DMS79 treated with DMSO at 0.1 percent for 48 hours (cell line): Measurements from ENCODE around the gene DDX43.
A peak's percentile ranks its signal among the peaks of the same experiment; 100 is the strongest.
"Not testable (repeated sequence)": the region's sequence is repeated elsewhere in the genome, so short reads cannot be mapped to it uniquely, and the experiment has no call there.

ENCODE experiments used
- DNase-seq: peaks from one replicate; lab custom pipeline; 2025; lab: John Stamatoyannopoulos, UW

DDX43 gene

DNA sequence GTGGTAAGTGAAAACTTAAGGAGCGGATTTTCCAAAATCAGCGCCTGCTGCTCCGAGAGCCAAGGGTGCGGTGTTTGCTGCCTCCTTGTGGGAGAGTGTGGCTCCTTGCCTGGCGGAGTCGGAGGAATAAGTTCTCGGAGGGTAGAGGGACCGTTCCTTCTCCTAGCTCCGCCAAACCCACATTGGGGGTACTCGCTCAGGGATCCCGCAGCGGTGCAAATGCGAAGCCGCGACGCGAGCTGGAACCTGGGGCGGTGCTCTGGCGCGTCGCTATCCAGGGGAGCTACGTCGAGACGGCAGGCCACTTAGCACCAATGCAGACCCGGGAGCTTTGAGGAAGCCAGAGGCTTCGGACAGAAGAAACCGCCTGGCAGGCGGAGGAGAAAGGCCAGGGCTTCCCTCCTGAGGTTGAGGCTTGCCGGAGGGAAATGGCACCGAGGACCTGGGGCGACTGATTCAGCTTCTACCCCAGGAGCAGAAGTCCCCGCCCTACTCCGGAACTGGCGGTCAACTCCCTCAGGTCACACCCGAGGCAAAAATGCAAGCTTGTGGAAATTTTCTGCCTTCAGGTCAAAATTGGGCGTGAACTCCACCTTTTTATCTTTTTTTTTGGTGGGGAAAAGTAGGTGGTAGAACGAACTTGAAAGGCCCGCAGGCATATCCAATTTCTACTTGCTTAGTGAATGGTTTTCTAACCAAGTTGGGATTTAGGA lies 5.7 kb upstream of the DDX43 start:
- DNase-seq = peak; percentile 63

DNA sequence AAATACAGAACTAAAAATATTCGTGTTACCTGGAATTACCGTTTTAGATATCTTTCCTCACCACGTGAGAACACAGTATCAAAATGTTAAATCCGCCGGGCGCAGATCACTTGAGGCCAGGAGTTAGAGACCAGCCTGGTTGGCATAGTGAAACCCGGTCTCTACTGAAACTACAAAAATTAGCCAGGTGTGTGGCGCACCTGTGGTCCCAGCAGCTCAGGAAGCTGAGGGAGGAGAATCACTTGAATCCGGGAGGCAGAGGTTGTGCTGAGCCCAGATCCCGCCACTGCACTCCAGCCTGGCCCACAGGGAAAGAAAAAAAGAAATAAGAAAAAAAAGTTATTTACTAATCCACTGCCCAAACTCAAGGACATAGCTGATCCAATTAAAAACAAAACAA lies 4.8 kb upstream of the DDX43 start:
- no peak for DNase-seq

DNA sequence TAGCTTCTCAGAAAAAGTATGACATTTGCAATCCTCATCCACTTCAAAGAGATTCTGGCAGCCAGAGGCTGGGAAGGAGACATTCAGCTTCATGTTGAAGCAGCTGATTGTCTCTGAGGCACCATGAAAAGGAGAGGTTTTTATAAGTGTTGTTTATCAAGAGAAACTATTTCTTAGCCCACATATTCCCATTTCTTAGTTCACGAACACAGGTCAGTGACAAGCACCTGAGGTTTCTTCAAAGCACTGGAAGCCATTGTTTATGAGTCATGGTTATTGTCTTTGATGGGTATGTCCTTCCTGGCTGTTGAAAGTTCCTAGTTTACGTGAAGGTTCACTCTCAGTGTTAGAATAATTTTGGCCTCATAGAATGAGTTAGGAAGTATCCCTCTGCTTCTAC lies 3.0 kb upstream of the DDX43 start:
- no peak for DNase-seq

DNA sequence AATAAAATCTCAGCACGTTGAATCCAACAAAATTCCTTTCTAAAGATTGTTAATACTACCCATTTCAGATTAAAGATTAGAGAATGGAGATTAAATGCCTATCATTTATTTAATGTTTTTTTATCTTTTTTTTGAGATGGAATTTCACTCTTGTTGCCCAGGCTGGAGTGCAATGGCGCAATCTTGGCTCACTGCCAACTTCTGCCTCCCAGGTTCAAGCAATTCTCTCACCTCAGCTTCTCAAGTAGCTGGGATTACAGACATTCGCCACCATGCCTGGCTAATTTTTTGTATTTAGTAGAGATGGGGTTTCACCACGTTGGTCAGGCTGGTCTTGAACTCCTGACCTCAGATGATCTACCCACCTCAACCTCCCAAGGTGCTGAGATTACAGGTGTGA lies 2.4 kb upstream of the DDX43 start:
- not testable (repeated sequence) for DNase-seq

DNA sequence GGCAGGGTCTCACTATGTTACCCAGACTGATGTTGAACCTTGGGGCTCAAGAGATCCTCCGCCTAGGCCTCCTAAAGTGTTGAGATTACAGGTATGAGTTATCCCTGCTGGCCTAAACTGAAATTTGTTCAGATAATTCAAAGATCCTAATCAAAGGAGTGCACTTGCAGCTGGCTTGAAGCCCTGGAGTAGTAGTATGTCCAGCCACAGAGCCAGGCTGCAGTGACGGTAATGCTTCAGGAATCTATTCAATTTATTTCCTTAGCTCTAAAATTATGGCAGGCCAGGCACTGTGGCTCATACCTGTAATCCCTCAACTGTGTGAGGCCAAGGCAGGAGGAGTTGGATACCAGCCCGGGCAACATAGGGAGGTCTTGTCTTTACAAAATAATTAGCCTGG lies 1.4 kb upstream of the DDX43 start:
- no peak for DNase-seq

DNA sequence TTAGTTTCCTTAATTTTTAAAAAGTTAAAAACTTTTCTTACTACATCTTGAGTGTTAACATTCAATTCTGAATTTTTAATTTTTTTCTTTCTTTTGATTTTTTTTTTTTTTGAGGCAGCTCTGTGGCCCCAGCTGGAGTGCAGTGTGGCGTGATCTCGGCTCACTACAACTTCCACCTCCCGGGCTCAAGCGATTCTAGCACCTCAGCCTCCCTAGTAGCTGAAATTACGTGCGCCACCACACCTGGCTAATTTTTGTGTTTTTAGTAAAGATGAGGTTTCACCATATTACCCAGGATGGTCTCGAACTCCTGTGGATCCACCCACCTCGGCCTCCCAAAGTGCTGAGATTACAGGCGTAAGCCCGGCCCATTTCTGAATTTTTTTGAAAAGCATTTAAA lies 1.2 kb downstream of the DDX43 start:
- no peak for DNase-seq

DNA sequence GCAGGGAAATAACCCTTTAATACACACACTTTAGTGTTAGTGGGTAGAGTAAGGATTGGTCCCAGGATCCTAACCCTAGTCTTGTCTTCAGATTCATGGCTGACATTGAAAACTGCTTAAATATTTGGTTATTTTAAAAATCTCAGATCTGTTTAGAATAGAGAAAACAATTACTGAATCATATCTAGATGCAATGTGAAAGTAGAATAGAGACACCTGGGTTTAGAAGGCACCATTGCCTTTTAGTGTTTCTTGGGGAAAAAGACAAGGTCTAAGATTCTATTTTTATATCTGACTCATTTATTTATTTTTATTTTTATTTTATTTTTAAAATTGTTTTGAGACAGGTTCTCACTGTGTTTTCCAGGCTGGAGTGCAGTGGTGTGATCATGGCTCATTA lies 6.0 kb downstream of the DDX43 start:
- no peak for DNase-seq

DNA sequence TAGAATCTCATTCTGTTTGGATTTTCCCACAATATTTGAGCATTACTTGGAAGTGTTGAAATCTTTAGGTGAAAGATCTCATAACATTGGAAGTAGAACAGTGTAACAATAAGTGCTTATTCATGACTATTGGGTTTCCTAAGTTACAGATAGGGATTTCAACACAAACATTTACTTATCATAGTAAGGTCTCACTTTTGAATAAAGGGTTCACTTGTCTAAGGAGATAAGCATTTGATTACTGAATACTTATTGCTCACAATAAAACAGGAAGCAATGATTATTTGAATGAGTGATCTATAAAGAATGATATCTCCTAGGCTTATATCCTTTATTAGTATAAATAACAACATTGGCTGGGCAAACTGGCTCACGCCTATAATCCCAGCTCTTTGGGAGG lies 14.8 kb downstream of the DDX43 start:
- DNase-seq = no peak

DNA sequence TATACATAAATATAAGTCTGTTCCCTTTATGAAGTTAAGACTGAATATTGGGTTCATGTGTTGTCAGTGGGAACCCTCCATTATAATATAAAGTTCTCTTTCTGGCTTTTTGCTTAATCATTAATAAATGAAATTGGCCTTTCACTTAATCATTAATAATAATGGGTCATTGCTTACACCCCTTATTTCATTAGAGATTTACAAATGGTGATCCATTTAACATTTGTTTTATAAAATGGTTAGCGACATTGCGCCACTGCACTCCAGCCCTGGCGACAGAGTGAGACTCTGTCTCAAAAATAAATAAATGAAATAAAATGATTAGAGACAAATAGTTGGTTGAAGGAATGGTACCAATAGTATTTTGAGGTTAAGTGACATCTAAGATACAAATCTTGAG lies 18.5 kb downstream of the DDX43 start:
- no peak for DNase-seq

DNA sequence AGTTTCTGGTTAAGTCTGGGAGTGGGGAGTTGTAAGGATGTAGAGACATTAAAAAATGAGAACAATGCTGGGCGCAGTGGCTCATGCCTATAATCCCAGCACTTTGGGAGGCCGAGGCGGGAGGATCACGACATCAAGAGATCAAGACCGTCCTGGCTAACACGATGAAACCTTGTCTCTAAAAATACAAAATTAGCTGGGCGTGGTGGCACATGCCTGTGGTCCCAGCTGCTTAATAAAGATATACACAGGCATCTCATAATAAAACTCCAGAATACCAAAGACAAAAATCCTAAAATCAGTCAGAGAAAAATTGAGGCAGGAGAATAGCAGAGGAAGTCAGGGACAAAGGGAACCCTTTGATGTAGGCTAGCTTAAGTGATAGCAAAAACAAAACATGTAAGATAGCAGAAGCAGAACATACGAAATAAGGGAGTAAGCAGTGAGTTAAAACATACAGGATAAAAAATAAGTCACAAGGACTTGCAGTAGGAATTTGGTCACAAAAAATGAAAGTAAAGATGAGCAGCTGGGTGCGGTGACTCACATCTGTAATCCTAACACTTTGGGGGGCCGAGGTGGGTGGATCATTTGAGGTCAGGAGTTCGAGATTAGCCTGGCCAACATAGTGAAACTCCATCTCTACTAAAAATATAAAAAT lies 23.6 kb downstream of the DDX43 start:
- no peak for DNase-seq

DNA sequence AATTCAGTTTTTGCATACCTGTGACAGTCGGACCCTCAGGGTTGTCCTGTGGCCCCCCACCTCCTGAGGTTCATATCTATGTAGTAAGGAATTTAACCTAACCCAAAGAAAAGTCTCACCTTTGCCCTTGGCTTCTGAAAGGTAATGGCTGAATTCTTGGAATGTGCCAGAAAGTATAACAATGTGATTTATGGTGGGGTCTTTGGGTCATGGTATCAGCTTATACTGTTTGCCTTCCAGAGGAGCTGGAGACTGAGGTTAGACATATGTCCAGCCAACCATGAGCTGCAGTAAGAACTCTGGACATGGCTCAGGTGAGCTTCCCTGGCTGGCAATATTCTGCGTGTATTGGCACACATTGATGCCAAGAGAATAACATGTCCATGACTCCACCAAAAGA lies 26.9 kb downstream of the DDX43 start:
- no peak for DNase-seq

DNA sequence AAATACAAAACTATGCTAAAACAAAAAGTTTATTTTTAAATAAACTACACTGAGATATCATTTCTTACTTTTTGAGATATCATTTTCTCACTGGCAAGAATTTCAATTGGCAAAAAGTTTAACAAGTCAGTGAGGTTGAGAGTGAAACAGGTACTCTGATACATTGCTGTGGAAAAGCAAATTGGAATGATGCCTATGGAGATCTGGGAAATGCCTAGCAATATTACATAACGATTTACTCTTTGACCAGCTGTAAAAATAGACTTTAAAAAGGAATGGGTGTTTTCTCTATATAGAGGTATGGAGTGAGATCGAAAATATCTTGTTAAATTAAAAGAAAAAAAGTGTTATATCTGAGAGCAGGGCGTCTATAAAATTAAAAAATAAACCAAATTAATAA lies 40.6 kb downstream of the DDX43 start:
- no peak for DNase-seq

DNA sequence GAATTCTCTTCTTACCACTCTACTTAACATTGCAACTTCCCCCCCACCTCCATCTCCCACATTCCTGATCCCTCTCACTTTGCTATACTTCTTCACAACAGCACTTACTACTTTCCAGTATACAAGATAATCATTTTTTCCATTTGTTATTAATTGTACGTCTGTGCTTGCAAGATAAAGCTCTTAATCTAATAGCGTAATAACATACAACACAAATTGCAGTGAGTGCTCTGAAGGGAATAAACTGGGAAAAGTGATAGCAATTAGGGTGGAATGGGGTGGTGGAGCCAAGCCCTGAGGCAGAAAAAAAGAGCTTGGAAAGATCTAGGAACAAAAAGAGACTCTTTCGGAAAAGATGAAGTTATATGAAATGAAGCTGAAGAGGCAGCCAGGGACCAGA lies 48.9 kb downstream of the DDX43 start:
- DNase-seq = no peak

DNA sequence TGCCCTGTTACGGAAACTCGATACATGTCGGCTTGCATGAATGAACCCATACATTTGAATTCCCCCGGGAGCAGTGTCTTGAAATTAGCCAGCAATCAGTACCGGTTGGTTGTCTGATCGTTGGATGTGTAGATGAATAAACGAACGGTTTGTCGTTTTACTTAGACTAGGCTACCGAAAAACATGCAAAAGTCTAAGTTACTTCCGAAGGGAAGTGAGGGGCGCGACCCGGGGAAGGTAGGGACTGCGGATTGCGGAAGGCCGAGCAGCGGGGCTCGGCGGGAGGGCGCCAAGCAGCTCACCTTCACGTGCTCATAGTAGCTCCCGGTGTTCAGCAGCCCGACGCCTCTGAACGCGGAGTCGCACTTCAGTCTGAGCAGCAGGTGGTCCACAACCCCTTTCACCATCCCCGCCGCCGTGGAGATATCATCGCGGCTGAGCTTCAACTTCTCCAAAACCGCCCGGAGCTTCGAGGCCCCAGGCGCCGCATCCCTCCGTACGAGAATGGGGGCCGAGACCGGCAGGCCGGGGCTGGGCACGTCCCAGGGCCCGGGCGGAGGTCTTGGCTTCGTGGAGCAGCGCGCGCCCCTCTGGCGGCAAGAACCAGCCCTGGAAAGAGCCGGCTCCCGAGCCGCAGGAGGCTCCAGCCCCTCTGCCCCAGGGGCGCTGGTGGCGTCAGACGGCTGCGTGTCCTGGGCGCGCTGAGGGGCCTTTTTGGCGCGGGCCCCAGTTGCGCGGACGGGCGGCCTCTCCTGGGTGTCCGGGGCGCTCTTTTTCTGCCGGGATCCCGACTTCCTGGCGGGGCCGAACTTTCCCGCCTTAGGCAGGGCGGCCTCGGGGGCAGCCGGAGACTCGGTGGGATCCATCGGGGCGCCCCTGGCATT lies 56.8 kb downstream of the DDX43 start:
- DNase-seq = peak; percentile 75

DNA sequence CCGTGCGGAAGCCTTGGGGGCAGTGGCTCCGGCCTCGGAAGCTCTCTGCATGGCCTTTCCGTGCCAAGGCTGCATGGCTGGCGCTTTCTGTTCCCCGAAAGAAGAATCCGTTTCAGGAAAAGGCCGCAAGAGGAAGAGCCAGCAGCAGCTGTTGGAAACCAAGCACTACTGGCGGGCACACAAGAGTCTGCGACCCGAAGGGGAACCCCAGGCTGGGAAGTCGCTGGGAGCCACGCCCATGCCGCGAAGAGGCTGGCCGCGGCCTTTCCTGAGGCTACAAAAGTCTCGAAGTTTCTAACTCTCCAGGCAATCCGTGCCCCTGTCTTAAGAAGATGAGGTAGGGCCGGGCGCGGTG lies 57.5 kb downstream of the DDX43 start, which contains the start of gene CGAS:
Gene CGAS (minus strand): TSS at position 191 of the 355 bp plus-strand sequence. CDS start 116 bp downstream, at position 75.
- peak; percentile 57 for DNase-seq

DNA sequence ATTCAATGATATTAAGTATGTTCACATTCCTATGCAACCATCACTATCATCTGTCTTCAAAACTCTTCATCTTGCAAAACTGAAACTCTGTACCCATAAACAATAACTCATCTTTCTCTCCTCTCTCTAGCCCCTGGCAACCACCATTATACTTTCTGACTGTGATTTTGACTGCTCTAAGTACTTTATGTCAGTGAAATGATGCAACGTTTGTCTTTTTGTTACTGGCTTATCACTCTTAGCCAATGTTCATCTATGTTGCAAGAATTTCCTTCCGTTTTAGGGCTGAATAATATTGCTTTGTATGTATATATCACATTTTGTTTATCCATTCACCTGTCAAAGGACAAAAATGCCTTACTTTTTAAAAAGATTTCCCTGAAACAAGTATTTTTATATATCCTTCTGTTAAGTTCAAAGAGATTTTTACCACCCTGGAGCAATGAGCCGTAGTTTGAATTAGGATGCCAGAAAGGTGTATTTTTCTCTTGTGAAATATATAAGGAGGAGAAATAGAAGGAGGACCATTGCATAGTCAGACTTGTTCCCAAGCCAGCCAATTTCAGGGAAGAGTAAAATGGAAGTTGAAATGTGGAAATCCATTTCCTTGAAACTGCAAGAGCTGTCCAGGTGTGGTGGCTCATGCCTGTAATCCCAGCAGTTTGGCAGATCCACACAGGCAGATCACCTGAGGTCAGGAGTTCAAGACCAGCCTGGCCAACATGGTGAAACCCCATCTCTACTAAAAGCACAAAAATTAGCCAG lies 61.4 kb downstream of the DDX43 start:
- DNase-seq = no peak

DNA sequence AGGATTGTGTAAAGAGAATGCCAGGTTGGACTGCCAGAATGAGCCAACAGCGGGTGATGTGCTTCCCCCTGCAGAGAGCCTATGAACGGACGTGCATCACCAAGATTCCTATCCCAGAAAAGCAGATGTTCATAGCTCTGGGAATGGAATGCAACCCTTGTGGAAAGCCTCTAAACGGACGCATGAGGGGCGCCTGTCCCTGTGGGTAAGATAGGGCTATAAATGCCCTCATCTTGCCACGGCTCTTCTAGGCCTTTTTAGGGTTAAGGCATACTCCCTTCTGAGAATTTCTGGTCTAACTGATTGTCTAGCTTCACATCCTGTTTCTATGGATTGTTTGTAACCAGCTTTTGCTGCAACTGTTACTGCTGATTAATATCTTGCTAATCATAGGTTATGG lies 64.8 kb downstream of the DDX43 start:
- DNase-seq = not testable (repeated sequence)

DNA sequence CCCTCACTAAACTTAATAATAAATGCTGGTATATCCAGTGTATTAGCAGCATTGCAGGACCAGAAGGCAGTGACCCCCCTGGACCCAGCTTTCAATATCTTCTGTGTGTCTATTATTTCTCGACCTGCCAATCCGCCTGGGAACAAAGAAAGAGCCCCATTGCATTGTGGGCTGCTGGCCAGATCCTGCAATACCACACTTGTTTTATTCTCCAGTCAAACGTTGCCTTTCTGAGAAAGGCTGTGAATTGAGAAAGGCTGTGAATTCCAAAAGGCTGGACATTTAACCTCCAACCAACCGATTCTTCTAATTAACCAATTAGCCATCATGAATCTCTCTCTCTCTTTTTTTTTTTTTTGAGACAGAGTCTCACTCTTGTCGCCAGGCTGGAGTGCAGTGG lies 65.4 kb downstream of the DDX43 start:
- DNase-seq = no peak

DNA sequence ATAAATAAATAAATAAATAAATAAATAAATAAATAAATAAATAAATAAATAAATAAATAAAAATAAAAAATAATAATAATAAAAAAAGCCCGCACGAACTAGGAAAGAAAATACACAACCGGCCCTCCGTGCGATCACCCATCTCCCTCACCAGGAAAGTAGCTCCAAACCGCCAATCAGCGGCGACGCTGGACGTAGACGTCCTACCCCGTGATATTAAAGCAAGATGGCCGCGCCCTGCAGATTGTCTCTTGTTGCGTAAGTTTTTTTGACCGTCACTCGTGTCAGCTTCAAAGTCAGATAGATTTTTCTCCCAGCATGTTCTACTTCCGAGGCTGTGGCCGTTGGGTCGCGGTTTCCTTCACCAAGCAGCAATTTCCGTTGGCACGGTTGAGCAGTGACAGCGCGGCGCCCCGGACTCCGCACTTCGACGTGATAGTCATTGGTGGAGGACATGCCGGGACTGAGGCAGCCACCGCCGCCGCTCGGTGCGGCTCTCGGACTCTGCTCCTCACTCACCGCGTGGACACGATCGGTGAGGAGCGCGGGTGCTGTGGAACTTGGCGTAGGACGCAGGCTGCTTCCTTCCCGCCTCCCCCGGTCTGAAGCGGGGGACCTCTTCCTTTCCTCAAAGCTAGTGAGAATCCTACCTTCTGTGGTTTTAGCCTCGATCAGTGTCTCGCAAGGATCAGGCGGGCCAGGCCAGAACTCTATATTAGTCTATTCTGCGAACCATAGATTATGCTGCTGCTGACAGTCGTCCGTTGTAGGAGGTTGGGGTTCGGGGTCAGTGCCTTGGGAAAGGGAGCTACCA lies 67.1 kb downstream of the DDX43 start, which contains the start of gene MTO1:
Gene MTO1 (plus strand): TSS at position 201 of the 814 bp plus-strand sequence. CDS start 118 bp downstream, at position 319.
- DNase-seq = peak; percentile 89
